HEK293 (cell line): ENCODE measurements around the gene RNPEP.

Source experiments
- CTCF ChIA-PET: fragments of 350-600 bp; formaldehyde crosslinking; extraction: SDS; loops from one replicate; lab custom pipeline; 2021; ENCODE audit warnings: antibody characterized with exemption; lab: Yijun Ruan, JAX
- POLR2A ChIA-PET: fragments of 300-600 bp; formaldehyde crosslinking; extraction: SDS; loops from one replicate; lab custom pipeline; 2020; ENCODE audit warnings: antibody characterized with exemption, inconsistent platforms; lab: Yijun Ruan, JAX
- H3K27ac ChIP-seq: fragments of 200-500 bp; sonication (Bioruptor generic); 2 replicates; pipeline ENCODE4 v1.5.1; 2014; ENCODE audit warnings: low read depth, low read length, control low read depth, inconsistent platforms; ENCODE audit errors: extremely low read depth
- H3K36me3 ChIP-seq, 2 experiments: fragments of 200-500 bp in 1 of 2; sonication (Bioruptor generic) in 1 of 2; 1 replicate in 1 of 2; 2 replicates in 1 of 2; pipeline ENCODE4 v1.5.1; 2014 to 2017; ENCODE audit warnings: inconsistent platforms in 2 of 2, low read length in 2 of 2; ENCODE audit not compliant: control insufficient read depth in 2 of 2, insufficient read depth in 1 of 2
- H3K4me1 ChIP-seq: fragments of 200-500 bp; sonication (Bioruptor generic); 2 replicates; pipeline ENCODE4 v1.5.1; 2014; ENCODE audit warnings: mild to moderate bottlenecking, low read length, inconsistent platforms; ENCODE audit not compliant: control insufficient read depth, insufficient read depth
- H3K4me3 ChIP-seq: 2 replicates; pipeline ENCODE4 v1.5.1; 2011; ENCODE audit warnings: low read depth, mild to moderate bottlenecking, control low read depth, low read length, moderate library complexity
- H3K9me3 ChIP-seq: fragments of 200-500 bp; sonication (Bioruptor generic); 2 replicates; pipeline ENCODE4 v1.5.1; 2014; ENCODE audit warnings: low read depth, low read length, inconsistent platforms; ENCODE audit not compliant: control insufficient read depth, insufficient read depth
- FEZF1 ChIP-seq: fragments of 450-650 bp; formaldehyde crosslinking; IDR thresholded peaks from 2 replicates; pipeline ENCODE4 v1.5.1; 2016; ENCODE audit warnings: missing biosample characterization, missing genetic modification characterization
- GLIS2 ChIP-seq: fragments of 450-650 bp; formaldehyde crosslinking; IDR thresholded peaks from 2 replicates; pipeline ENCODE4 v1.5.1; 2016; ENCODE audit warnings: missing biosample characterization, missing genetic modification characterization
- HOXD13 ChIP-seq: sonication (generic); formaldehyde crosslinking; IDR thresholded peaks from 2 replicates; pipeline ENCODE4 v1.8.0; 2022; ENCODE audit warnings: missing genetic modification reagents, borderline replicate concordance
- KLF8 ChIP-seq: fragments of 450-650 bp; formaldehyde crosslinking; IDR thresholded peaks from 2 replicates; pipeline ENCODE4 v1.5.1; 2016; ENCODE audit warnings: missing biosample characterization, missing genetic modification characterization
- SALL2 ChIP-seq: fragments of 450-650 bp; formaldehyde crosslinking; IDR thresholded peaks from 2 replicates; pipeline ENCODE4 v1.5.0; 2017; ENCODE audit warnings: missing biosample characterization, mild to moderate bottlenecking, missing genetic modification characterization, borderline replicate concordance
- WT1 ChIP-seq: fragments of 450-650 bp; formaldehyde crosslinking; IDR thresholded peaks from 2 replicates; pipeline ENCODE4 v1.5.1; 2016; ENCODE audit warnings: missing biosample characterization, missing genetic modification characterization
- ZFHX2 ChIP-seq: fragments of 450-650 bp; formaldehyde crosslinking; conservative IDR thresholded peaks from 2 replicates; pipeline ENCODE4 v1.5.1; 2016; ENCODE audit warnings: missing biosample characterization, missing genetic modification characterization
- ZFP69B ChIP-seq: fragments of 450-650 bp; formaldehyde crosslinking; IDR thresholded peaks from 2 replicates; pipeline ENCODE4 v1.5.1; 2016; ENCODE audit warnings: missing biosample characterization, missing genetic modification characterization
- ZNF138 ChIP-seq: fragments of 450-650 bp; formaldehyde crosslinking; IDR thresholded peaks from 2 replicates; pipeline ENCODE4 v1.5.1; 2016; ENCODE audit warnings: missing biosample characterization, missing genetic modification characterization, borderline replicate concordance
- ZNF157 ChIP-seq: fragments of 450-650 bp; formaldehyde crosslinking; IDR thresholded peaks from 2 replicates; pipeline ENCODE4 v1.5.1; 2016; ENCODE audit warnings: missing biosample characterization, missing genetic modification characterization
- ZNF18 ChIP-seq: fragments of 450-650 bp; formaldehyde crosslinking; IDR thresholded peaks from 2 replicates; pipeline ENCODE4 v1.5.1; 2016; ENCODE audit warnings: missing biosample characterization, missing genetic modification characterization
- ZNF362 ChIP-seq: fragments of 450-650 bp; formaldehyde crosslinking; IDR thresholded peaks from 2 replicates; pipeline ENCODE4 v1.5.1; 2016; ENCODE audit warnings: missing biosample characterization, missing genetic modification characterization
- ZNF398 ChIP-seq: fragments of 450-650 bp; formaldehyde crosslinking; IDR thresholded peaks from 2 replicates; pipeline ENCODE4 v1.5.1; 2017; ENCODE audit warnings: missing biosample characterization, missing genetic modification characterization
- ZNF423 ChIP-seq: fragments of 450-650 bp; formaldehyde crosslinking; IDR thresholded peaks from 2 replicates; pipeline ENCODE4 v1.5.1; 2016; ENCODE audit warnings: missing biosample characterization, missing genetic modification characterization
- ZNF544 ChIP-seq: fragments of 450-650 bp; formaldehyde crosslinking; IDR thresholded peaks from 2 replicates; pipeline ENCODE4 v1.5.0; 2017; ENCODE audit warnings: missing biosample characterization, missing genetic modification characterization
- ZNF548 ChIP-seq: fragments of 450-650 bp; formaldehyde crosslinking; IDR thresholded peaks from 2 replicates; pipeline ENCODE4 v1.5.1; 2016; ENCODE audit warnings: missing biosample characterization, missing genetic modification characterization
- ZNF660 ChIP-seq: fragments of 450-650 bp; IDR thresholded peaks from 2 replicates; pipeline ENCODE4 v1.5.1; 2018; ENCODE audit warnings: missing biosample characterization, mild to moderate bottlenecking, missing genetic modification characterization
- ZNF692 ChIP-seq: fragments of 450-650 bp; formaldehyde crosslinking; IDR thresholded peaks from 2 replicates; pipeline ENCODE4 v1.5.1; 2016; ENCODE audit warnings: missing biosample characterization, missing genetic modification characterization
- ZNF76 ChIP-seq: fragments of 450-650 bp; formaldehyde crosslinking; IDR thresholded peaks from 2 replicates; pipeline ENCODE4; 2016; ENCODE audit warnings: low read depth, missing biosample characterization, missing genetic modification characterization, borderline replicate concordance

RNPEP gene

GRCh38 chr1:201937624-201938213 is 44.7 kb upstream of the RNPEP start:
- ChIA-PET POLR2A (interaction anchor here (0.7 kb wide), 1 partner anchor 35 kb away, joined by 6 read pairs; no protein-coding TSS in a partner anchor), CTCF (interaction anchor here (0.6 to 1.8 kb wide), 5 partner anchors 42 to 637 kb away, joined by 3 to 11 read pairs (median 4); no protein-coding TSS in a partner anchor)
- Histone ChIP-seq H3K36me3 (no peaks in the 10 kb centered on the region), H3K4me3 (no peak overlapping the region), H3K27ac (no peak overlapping the region), H3K4me1 (no peaks in the 10 kb centered on the region), H3K9me3 (no peaks in the 10 kb centered on the region)
- TF ChIP-seq GLIS2 (tag by site-specific recombination) (no peak), ZNF362 (tag by site-specific recombination) (peak; percentile 31; the same call in 1 of the 2 replicates), KLF8 (no peak), FEZF1 (tag by site-specific recombination) (no peak), ZNF18 (tag by site-specific recombination) (no peak), ZNF544 (tag by site-specific recombination) (no peak), ZNF157 (tag by site-specific recombination) (no peak), WT1 (tag by site-specific recombination) (peak; percentile 79), ZNF138 (tag by site-specific recombination) (no peak), ZNF548 (tag by site-specific recombination) (no peak), HOXD13 (CRISPR knock-in tag) (no peak), ZNF660 (no peak), ZNF398 (no peak), ZNF423 (tag by site-specific recombination) (no peak), ZFHX2 (no peak), ZNF76 (tag by site-specific recombination) (no peak)

- TF ChIP-seq SALL2 (tag by site-specific recombination) (no peak), ZNF692 (0 out of 2 replicates have a peak, but pooled peaks have one; percentile 17), ZFP69B (tag by site-specific recombination) (peak; percentile 63; the same call in 1 of the 2 replicates)
- no peaks in the 10 kb centered on the region for H3K9me3 ChIP-seq
- H3K36me3 ChIP-seq = no peaks in the 10 kb centered on the region
- H3K4me1 ChIP-seq = no peaks in the 10 kb centered on the region
- H3K27ac ChIP-seq = no peak overlapping the region
- ChIA-PET CTCF (interaction anchor here (0.6 to 4.2 kb wide), 4 partner anchors 43 to 987 kb away, joined by 3 to 18 read pairs (median 4); no protein-coding TSS in a partner anchor), POLR2A (interaction anchor here (0.7 kb wide), 1 partner anchor 34 kb away, joined by 6 read pairs; no protein-coding TSS in a partner anchor)
- no peak overlapping the region for H3K4me3 ChIP-seq
Measured at GRCh38 chr1:201938440-201939035, 43.9 kb upstream of the RNPEP start.
